Measurements from ENCODE around the gene PLCB1.
"Not testable (repeated sequence)": the region's sequence is repeated elsewhere in the genome, so short reads cannot be mapped to it uniquely, and the experiment has no call there.

- TF ChIP-seq CTCF (IDR thresholded peaks at IDR 0.05; ENCODE audit: low read depth, low read length, poor library complexity, severe bottlenecking); EZH2phosphoT487 (IDR thresholded peaks at IDR 0.05; ENCODE audit: borderline replicate concordance, low read length): not testable (repeated sequence)
Measured at GRCh38 chr20:8851919-8852318, 719.9 kb downstream of the PLCB1 start.
